ENCODE data around the gene SLC26A8.
"Not testable (repeated sequence)": the region's sequence is repeated elsewhere in the genome, so short reads cannot be mapped to it uniquely, and the experiment has no call there.

SLC26A8 gene

GRCh38 chr6:35945650-35946025 is 78.8 kb downstream of the SLC26A8 start:
- H3K36me3 ChIP-seq (ENCODE audit: low read length): no peaks in the 10 kb centered on the region
- H4K20me1 ChIP-seq (ENCODE audit: low read depth, low read length): no peaks in the 10 kb centered on the region
- H3K4me2 ChIP-seq (ENCODE audit: low read depth, low read length, poor library complexity, severe bottlenecking): no peak overlapping the region
- H3K9me2 ChIP-seq (replicated peaks; ENCODE audit: insufficient read depth, low read length): no peaks in the 10 kb centered on the region
- TF ChIP-seq EZH2phosphoT487 (conservative IDR thresholded peaks at IDR 0.05; ENCODE audit: low read length) (no peak), CTCF (IDR thresholded peaks at IDR 0.05; ENCODE audit: insufficient read depth, low read length, poor library complexity, severe bottlenecking) (no peak)
- no peak overlapping the region for H2AFZ ChIP-seq (ENCODE audit: low read depth, low read length, severe bottlenecking)
- H3K9me3 ChIP-seq (ENCODE audit: insufficient read depth, low read length): peaks cover 15% of the 10 kb centered on the region; the same call in 1 of the 2 replicates
- H3K79me2 ChIP-seq (ENCODE audit: insufficient read depth, low read length): no peaks in the 10 kb centered on the region
- no peak overlapping the region for H3K9ac ChIP-seq (ENCODE audit: low read length)
- H3K27ac ChIP-seq (ENCODE audit: low read depth, low read length): no peak overlapping the region
- H3F3A ChIP-seq (ENCODE audit: insufficient read depth): no peaks in the 10 kb centered on the region
- H3K4me3 ChIP-seq (ENCODE audit: insufficient read depth, low read length, poor library complexity, severe bottlenecking): no peak overlapping the region
- H3K27me3 ChIP-seq (ENCODE audit: low read length): no peaks in the 10 kb centered on the region

DNA sequence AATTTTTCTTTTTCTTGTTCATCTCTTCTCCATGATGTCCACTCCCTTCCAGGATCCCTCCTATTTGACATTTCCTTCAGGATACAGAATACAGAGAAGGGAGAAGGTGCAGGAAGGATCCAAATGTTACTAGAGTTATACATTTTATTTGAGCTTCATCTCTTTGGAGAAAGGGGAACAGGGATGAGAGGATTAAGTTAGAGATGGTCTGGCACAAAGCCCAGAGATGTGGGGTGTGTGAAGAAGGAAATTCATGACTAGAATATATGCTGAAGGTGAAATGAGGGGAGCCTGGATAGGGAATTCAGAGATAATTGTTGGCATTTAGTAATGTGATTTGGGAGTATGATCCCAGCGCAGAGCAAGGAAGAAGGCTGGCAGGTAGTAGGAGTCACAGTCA is 81.1 kb downstream of the SLC26A8 start:
- Histone ChIP-seq H3F3A (ENCODE audit: insufficient read depth) (no peaks in the 10 kb centered on the region), H3K27me3 (ENCODE audit: low read length) (no peaks in the 10 kb centered on the region), H3K9me2 (replicated peaks; ENCODE audit: insufficient read depth, low read length) (no peaks in the 10 kb centered on the region), H3K4me2 (ENCODE audit: low read depth, low read length, poor library complexity, severe bottlenecking) (no peak overlapping the region), H3K36me3 (ENCODE audit: low read length) (no peaks in the 10 kb centered on the region), H3K9me3 (ENCODE audit: insufficient read depth, low read length) (peaks cover 15% of the 10 kb centered on the region; the same call in 1 of the 2 replicates), H2AFZ (ENCODE audit: low read depth, low read length, severe bottlenecking) (no peak overlapping the region), H3K27ac (ENCODE audit: low read depth, low read length) (no peak overlapping the region), H3K9ac (ENCODE audit: low read length) (no peak overlapping the region), H4K20me1 (ENCODE audit: low read depth, low read length) (no peaks in the 10 kb centered on the region), H3K79me2 (ENCODE audit: insufficient read depth, low read length) (no peaks in the 10 kb centered on the region), H3K4me3 (ENCODE audit: insufficient read depth, low read length, poor library complexity, severe bottlenecking) (no peak overlapping the region)
- TF ChIP-seq EZH2phosphoT487 (conservative IDR thresholded peaks at IDR 0.05; ENCODE audit: low read length): no peak
- TF ChIP-seq CTCF (IDR thresholded peaks at IDR 0.05; ENCODE audit: insufficient read depth, low read length, poor library complexity, severe bottlenecking): no peak

- no peaks in the 10 kb centered on the region for H3K79me2 ChIP-seq (ENCODE audit: insufficient read depth, low read length)
- no peak overlapping the region for H3K9ac ChIP-seq (ENCODE audit: low read length)
- no peaks in the 10 kb centered on the region for H3K9me2 ChIP-seq (replicated peaks; ENCODE audit: insufficient read depth, low read length)
- TF ChIP-seq EZH2phosphoT487 (conservative IDR thresholded peaks at IDR 0.05; ENCODE audit: low read length) (no peak), CTCF (IDR thresholded peaks at IDR 0.05; ENCODE audit: insufficient read depth, low read length, poor library complexity, severe bottlenecking) (no peak)
- no peaks in the 10 kb centered on the region for H3F3A ChIP-seq (ENCODE audit: insufficient read depth)
- no peaks in the 10 kb centered on the region for H4K20me1 ChIP-seq (ENCODE audit: low read depth, low read length)
- no peaks in the 10 kb centered on the region for H3K36me3 ChIP-seq (ENCODE audit: low read length)
- H2AFZ ChIP-seq (ENCODE audit: low read depth, low read length, severe bottlenecking): no peak overlapping the region
- H3K9me3 ChIP-seq (ENCODE audit: insufficient read depth, low read length): peaks cover 24% of the 10 kb centered on the region; the same call in 1 of the 2 replicates
- no peaks in the 10 kb centered on the region for H3K27me3 ChIP-seq (ENCODE audit: low read length)
- no peak overlapping the region for H3K4me2 ChIP-seq (ENCODE audit: low read depth, low read length, poor library complexity, severe bottlenecking)
- H3K27ac ChIP-seq (ENCODE audit: low read depth, low read length): no peak overlapping the region
- no peak overlapping the region for H3K4me3 ChIP-seq (ENCODE audit: insufficient read depth, low read length, poor library complexity, severe bottlenecking)
Measured at GRCh38 chr6:35942355-35942754, 82.1 kb downstream of the SLC26A8 start.

DNA sequence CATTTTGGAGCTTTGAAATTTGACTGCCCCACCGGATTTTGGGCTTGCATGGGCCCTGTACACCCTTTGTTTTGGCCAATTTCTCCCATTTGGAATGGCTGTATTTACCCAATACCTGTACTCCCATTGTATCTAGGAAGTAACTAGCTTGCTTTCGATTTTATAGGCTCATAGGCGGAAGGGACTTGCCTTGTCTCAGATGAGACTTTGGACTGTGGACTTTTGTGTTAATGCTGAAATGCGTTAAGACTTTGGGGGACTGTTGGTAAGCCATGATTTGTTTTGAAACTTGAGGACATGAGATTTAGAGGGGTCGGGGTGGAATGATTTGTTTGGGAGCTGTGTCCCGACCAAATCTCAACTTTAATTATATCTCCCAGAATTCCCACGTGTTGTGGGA is 83.3 kb downstream of the SLC26A8 start:
- not testable (repeated sequence) for H4K20me1 ChIP-seq (ENCODE audit: low read depth, low read length); H3K4me3 ChIP-seq (ENCODE audit: insufficient read depth, low read length, poor library complexity, severe bottlenecking); H2AFZ ChIP-seq (ENCODE audit: low read depth, low read length, severe bottlenecking); H3F3A ChIP-seq (ENCODE audit: insufficient read depth); H3K9me2 ChIP-seq (replicated peaks; ENCODE audit: insufficient read depth, low read length); H3K27ac ChIP-seq (ENCODE audit: low read depth, low read length); H3K36me3 ChIP-seq (ENCODE audit: low read length); H3K27me3 ChIP-seq (ENCODE audit: low read length); H3K4me2 ChIP-seq (ENCODE audit: low read depth, low read length, poor library complexity, severe bottlenecking); H3K79me2 ChIP-seq (ENCODE audit: insufficient read depth, low read length); H3K9ac ChIP-seq (ENCODE audit: low read length)
- H3K9me3 ChIP-seq (ENCODE audit: insufficient read depth, low read length): peaks cover 31% of the 10 kb centered on the region; the same call in 1 of the 2 replicates

DNA sequence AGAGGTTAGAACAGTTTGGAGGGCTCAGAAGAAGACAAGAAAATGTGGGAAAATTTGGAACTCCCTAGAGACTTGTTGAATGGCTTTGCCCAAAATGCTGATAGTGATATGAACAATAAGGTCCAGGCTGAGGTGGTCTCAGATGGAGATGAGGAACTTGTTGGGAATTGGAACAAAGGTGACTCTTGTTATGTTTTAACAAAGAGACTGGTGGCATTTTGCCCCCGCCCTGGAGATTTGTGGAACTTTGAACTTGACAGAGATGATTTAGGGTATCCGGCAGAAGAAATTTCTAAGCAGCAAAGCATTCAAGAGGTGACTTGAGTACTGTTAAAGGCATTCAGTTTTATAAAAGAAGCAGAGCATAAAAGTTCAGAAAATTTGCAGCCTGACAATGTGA is 84.4 kb downstream of the SLC26A8 start:
- not testable (repeated sequence) for H3K4me3 ChIP-seq (ENCODE audit: insufficient read depth, low read length, poor library complexity, severe bottlenecking); H3K9ac ChIP-seq (ENCODE audit: low read length); H3K9me2 ChIP-seq (replicated peaks; ENCODE audit: insufficient read depth, low read length); H3K36me3 ChIP-seq (ENCODE audit: low read length); H3K79me2 ChIP-seq (ENCODE audit: insufficient read depth, low read length); H2AFZ ChIP-seq (ENCODE audit: low read depth, low read length, severe bottlenecking); H3F3A ChIP-seq (ENCODE audit: insufficient read depth); H3K27me3 ChIP-seq (ENCODE audit: low read length); H3K4me2 ChIP-seq (ENCODE audit: low read depth, low read length, poor library complexity, severe bottlenecking); H3K27ac ChIP-seq (ENCODE audit: low read depth, low read length); H4K20me1 ChIP-seq (ENCODE audit: low read depth, low read length)
- peaks cover 31% of the 10 kb centered on the region; the same call in 1 of the 2 replicates for H3K9me3 ChIP-seq (ENCODE audit: insufficient read depth, low read length)

GRCh38 chr6:35939259-35939658 is 85.2 kb downstream of the SLC26A8 start:
- H3K4me2 ChIP-seq (ENCODE audit: low read depth, low read length, poor library complexity, severe bottlenecking); H2AFZ ChIP-seq (ENCODE audit: low read depth, low read length, severe bottlenecking); H3K9me2 ChIP-seq (replicated peaks; ENCODE audit: insufficient read depth, low read length); H3K27me3 ChIP-seq (ENCODE audit: low read length); H3K9ac ChIP-seq (ENCODE audit: low read length); H3K36me3 ChIP-seq (ENCODE audit: low read length); H3K27ac ChIP-seq (ENCODE audit: low read depth, low read length); H3K79me2 ChIP-seq (ENCODE audit: insufficient read depth, low read length); H3K4me3 ChIP-seq (ENCODE audit: insufficient read depth, low read length, poor library complexity, severe bottlenecking); H4K20me1 ChIP-seq (ENCODE audit: low read depth, low read length); H3F3A ChIP-seq (ENCODE audit: insufficient read depth): not testable (repeated sequence)
- H3K9me3 ChIP-seq (ENCODE audit: insufficient read depth, low read length): peaks cover 31% of the 10 kb centered on the region; the same call in 1 of the 2 replicates
